ENCODE results near the gene MUS81.

MUS81 gene

GRCh38 chr11:65861533-65862183, 1.4 kb downstream of the MUS81 start:
- no peak for DNase-seq (ENCODE audit: low read depth in 2 of 2)

- DNase-seq (ENCODE audit: low read depth in 2 of 2): no peak
These were observed 2.0 kb downstream of the MUS81 start for GRCh38 chr11:65862191-65862735.

DNA sequence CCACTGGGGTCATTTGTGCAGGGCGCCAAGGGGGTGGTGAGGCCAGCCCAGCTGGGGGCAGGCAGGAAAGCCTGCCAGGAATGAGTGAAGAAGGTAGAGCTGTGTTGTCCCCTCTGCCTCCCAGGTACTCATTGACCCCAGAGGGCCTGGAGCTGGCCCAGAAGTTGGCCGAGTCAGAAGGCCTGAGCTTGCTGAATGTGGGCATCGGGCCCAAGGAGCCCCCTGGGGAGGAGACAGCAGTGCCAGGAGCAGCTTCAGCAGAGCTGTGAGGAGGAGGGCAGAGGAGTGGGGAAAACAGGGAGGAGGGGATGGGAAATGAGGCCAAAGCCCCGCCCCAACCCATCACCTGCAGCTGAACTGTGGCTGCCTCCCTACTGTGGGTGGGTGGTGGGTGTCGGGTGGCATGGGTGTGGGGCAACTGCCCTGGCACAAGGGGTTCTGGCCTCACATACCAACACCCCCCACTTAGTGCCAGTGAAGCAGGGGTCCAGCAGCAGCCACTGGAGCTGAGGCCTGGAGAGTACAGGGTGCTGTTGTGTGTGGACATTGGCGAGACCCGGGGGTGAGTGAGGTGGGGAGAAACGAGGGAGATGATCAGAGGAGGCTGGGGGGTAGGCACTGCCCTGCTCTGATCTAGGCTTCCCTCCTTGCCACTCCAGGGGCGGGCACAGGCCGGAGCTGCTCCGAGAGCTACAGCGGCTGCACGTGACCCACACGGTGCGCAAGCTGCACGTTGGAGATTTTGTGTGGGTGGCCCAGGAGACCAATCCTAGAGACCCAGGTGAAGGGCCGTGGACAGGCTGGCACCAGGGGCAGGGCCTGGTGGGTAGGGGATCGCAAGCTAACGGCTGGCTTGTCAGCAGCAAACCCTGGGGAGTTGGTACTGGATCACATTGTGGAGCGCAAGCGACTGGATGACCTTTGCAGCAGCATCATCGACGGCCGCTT, 3.0 kb downstream of the MUS81 start:
- DNase-seq (ENCODE audit: low read depth in 2 of 2): no peak

DNA sequence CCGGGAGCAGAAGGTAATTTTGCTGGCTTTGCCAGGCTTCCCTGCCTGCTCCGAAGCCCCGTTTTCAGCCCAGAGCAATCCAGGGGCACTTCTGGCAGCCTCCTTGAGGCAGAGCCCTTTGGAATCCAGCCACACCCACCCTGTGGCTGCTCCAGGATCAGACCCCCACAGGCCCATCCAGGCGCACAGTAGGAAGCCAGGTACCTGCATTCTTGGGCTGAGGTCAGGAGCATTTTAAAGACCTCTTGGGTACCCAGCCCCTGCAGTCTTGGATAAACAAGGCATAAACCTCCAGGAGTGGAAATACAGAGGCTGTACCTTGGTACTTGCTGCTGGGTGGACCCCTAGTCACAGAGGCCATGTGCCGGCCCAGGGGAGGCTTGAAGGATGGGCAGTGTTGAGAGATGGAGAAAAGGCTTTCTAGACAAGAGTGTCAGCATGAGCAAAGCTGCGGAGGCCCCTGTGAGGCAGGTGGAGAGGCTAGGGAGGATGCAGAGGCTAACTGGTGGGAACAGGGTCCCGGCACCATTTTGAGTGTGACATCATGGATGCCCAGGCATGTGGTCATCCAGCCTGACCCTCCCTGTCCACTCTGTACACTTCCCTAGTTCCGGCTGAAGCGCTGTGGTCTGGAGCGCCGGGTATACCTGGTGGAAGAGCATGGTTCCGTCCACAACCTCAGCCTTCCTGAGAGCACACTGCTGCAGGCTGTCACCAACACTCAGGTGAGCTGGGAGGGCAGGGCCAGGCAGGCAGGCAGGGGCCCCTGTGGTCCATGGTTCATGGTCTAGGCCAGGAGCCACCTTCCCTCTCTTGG, 3.9 kb downstream of the MUS81 start:
- no peak for DNase-seq (ENCODE audit: low read depth in 2 of 2)

DNA sequence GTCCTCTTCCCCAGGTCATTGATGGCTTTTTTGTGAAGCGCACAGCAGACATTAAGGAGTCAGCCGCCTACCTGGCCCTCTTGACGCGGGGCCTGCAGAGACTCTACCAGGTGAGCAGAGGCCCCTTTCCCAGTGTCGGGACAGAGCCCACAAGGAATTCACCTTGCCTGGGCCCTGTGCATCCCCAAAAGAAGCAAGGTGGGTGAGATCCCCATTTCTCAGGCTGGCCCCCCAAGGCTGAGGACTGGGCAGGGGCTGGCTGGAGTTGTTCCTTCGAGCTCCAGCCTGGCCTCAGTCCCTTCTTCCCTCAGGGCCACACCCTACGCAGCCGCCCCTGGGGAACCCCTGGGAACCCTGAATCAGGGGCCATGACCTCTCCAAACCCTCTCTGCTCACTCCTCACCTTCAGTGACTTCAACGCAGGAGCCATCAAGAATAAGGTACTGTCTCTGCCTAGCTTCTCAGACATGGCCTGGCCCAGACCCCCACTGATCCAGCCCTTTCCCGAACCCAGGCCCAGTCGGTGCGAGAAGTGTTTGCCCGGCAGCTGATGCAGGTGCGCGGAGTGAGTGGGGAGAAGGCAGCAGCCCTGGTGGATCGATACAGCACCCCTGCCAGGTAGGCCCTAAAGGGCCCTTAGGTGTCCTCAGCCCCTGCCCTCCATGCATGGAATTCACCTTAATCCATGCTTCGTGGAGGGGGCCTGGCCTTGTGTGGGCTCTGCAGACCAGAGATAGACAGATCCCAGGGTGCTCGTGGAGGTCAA, 4.7 kb downstream of the MUS81 start:
- no peak for DNase-seq (ENCODE audit: low read depth in 2 of 2)

DNA sequence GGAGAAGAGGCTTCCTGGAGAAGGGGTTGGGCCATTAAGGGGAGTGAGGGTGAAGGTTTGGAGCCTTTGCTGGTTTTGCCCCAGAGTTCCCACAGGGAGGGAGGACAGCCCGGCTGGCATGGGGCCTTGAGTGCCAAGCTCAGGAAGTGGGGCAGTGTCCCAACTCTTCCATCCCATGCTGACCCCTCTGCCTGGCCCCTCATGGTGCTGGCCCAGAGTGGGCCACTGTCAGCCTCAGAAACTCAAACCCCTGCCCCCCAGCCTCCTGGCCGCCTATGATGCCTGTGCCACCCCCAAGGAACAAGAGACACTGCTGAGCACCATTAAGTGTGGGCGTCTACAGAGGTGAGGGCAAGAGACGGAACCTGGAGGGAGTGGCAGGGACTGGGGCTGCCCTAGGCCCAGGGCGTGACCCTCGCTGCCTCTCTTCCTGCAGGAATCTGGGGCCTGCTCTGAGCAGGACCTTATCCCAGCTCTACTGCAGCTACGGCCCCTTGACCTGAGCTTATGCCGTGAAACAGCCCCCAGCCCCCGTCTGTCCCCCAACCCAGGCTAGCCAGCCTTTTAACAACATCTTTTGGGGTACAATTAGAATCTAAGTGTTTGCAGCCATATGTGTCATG, 5.4 kb downstream of the MUS81 start:
- no peak for DNase-seq (ENCODE audit: low read depth in 2 of 2)

- DNase-seq (ENCODE audit: low read depth in 2 of 2): no peak
These were observed 6.5 kb downstream of the MUS81 start for GRCh38 chr11:65866509-65867283.

GRCh38 chr11:65867284-65868071, 7.2 kb downstream of the MUS81 start:
- no peak for DNase-seq (ENCODE audit: low read depth in 2 of 2)

GRCh38 chr11:65868076-65868667, 7.9 kb downstream of the MUS81 start:
- no peak for DNase-seq (ENCODE audit: low read depth in 2 of 2)

DNA sequence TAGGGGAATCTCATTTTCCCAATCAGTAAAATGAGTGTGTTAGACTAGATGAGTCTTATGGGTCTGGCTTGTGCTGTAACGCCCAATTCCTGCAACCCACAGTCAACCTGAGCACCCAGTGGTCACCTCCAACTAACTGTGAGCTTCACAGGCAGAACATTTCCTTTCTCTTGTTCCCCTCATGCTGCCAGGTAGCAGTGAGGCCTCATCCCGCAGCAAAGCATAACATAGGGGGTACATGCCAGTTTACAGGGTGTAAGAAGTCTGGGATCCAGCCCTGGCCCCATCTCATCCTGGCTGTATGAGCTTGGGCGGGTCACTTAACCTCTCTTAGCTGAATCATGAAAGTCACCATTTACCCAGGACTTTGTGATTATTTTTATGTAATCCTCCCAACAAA, 8.7 kb downstream of the MUS81 start:
- DNase-seq (ENCODE audit: low read depth in 2 of 2): no peak

GRCh38 chr11:65869643-65870306, 9.5 kb downstream of the MUS81 start:
- no peak for DNase-seq (ENCODE audit: low read depth in 2 of 2)

DNA sequence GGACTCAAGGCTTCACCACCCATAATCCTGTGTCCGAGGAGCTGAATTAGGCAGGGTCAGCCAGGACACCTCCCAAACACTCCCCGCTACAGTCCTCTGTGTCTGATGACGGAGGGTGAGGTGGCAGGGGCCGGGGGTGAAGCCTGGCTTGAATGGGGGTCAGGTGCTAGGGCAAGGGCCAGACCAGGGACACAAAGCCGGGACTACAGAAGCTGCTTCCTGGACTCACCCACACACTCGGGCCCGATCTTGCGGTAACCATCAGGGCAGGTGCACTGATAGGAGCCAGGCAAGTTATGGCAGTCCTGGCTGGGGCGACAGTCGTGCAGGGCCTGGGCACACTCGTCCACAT, 10.1 kb downstream of the MUS81 start:
- no peak for DNase-seq (ENCODE audit: low read depth in 2 of 2)

- no peak for DNase-seq (ENCODE audit: low read depth in 2 of 2)
These were observed 10.8 kb downstream of the MUS81 start for GRCh38 chr11:65870706-65871681.

DNA sequence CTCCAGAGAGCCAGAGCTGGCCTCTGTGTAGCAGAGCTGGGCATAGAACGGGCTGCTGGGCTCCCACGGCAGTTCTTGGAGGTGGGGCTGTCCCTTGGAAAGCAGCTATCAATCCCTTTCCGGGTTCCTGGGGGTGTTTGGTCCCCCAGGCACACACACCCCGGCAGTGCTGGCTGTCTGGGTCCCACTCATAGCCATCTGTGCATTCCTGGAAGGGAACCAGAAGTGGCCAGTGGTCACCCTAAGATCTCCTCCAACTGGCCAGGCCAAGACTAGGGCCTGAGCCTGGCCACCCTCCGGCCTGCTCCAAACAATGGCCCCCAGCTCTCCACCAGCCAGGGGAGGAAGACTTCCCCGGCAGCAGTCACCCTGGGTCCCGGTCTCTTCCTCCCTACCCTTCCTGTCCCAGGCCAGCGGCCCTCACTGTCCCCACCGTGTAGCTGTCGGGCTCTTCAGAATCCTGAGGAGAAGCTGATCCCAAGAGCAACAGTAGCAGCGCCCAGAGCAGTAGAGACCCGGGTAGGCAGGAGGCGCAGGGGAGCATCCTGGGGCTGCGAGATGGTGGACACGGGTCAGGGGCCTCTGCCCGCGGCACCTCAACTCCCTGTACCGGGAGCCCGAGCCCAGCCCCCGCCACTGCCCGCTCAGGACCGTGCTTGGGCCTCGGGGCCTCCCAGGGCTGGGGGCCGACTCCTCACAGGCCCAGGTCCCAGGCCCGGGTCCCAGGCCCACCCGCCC, 11.7 kb downstream of the MUS81 start:
- DNase-seq (ENCODE audit: low read depth in 2 of 2): no peak

- no peak for DNase-seq (ENCODE audit: low read depth in 2 of 2)
These were observed 12.5 kb downstream of the MUS81 start, which contains the start of gene EFEMP2 for GRCh38 chr11:65872586-65873317. Gene EFEMP2, minus strand, starts transcription at chr11:65872800. Its CDS starts 446 bp downstream, at chr11:65872354.
